Measurements from ENCODE around the gene GDF9. TPM values are rescaled to one million over a fixed set of nuclear protein-coding genes. Genes with fewer than 3 reads are reported as not detected.

The GDF9 gene, protein sequence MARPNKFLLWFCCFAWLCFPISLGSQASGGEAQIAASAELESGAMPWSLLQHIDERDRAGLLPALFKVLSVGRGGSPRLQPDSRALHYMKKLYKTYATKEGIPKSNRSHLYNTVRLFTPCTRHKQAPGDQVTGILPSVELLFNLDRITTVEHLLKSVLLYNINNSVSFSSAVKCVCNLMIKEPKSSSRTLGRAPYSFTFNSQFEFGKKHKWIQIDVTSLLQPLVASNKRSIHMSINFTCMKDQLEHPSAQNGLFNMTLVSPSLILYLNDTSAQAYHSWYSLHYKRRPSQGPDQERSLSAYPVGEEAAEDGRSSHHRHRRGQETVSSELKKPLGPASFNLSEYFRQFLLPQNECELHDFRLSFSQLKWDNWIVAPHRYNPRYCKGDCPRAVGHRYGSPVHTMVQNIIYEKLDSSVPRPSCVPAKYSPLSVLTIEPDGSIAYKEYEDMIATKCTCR
- total RNA-seq (under 1 TPM; 0.69 to 0.83 TPM), polyA plus RNA-seq (ENCODE audit: insufficient read length in 2 of 2) (1 to 10 TPM; 1.2 to 2.0 TPM)
- long read RNA-seq, donor 1 = 0 reads
- long read RNA-seq, donor 2 = 0 reads
- long read RNA-seq, donor 3 = 0 reads
- long read RNA-seq, donor 4 = 0 reads

DNA sequence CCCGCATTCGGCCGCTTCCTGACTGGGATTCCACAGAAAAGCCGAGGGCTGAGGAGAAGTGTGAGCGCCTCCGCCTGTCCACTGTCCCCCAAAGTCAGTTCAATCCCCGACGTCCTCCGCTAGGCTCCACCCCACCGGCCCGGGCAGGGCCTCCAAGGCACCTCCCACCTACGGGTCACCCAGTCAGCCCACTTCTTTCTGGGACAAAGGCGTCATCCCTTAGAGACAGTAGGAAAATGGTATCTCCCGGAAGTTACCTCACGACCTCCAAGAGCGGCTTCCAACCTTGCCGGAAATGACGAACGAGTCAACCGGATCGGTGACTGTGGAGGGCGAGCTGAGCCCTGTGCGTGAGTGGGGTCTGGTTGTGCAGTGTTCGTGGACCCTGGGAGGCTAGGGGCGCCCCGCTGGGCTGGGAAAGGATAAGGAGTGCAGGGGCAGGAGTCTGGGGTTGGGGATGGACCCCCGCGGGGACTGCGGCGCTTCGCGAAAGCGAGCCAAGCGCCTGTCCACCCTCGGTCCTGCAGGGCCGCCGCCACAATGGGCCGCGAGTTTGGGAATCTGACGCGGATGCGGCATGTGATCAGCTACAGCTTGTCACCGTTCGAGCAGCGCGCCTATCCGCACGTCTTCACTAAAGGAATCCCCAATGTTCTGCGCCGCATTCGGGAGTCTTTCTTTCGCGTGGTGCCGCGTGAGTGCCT, at the start of gene GDF9, which contains the start of gene UQCRQ:
Gene GDF9, minus strand, starts transcription at position 128 of the 704 bp plus-strand sequence. CDS start 1,936 bp downstream, outside the sequence.
Gene UQCRQ, plus strand, starts transcription at position 301 of the 704 bp plus-strand sequence. Its CDS starts 240 bp downstream, at position 541.
- peak; percentile 99 to 100 (median 100) for DNase-seq (ENCODE audit: low read depth in 4 of 6, low spot score in 6 of 6)
- Histone ChIP-seq H3K4me3 (ENCODE audit: low read depth, low read length) (peak within 1 kb of the TSS; percentile 97), H3K9me3 (ENCODE audit: control insufficient read depth, insufficient read depth, low read length) (no peaks in the 10 kb centered on the region), H3K4me1 (ENCODE audit: control insufficient read depth, insufficient read depth, low read length) (peaks cover 18% of the 10 kb centered on the region), H3K27ac (ENCODE audit: low read depth, low read length) (peak within 1 kb of the TSS; percentile 98), H3K27me3 (ENCODE audit: control insufficient read depth, insufficient read depth, low read length) (no peaks in the 10 kb centered on the region), H3K36me3 (ENCODE audit: control insufficient read depth, insufficient read depth, low read length) (peaks cover 21% of the 10 kb centered on the region)
- WGBS (ENCODE audit: insufficient coverage) = 0% methylated on average over 55 of the region's 55 CpGs

DNA sequence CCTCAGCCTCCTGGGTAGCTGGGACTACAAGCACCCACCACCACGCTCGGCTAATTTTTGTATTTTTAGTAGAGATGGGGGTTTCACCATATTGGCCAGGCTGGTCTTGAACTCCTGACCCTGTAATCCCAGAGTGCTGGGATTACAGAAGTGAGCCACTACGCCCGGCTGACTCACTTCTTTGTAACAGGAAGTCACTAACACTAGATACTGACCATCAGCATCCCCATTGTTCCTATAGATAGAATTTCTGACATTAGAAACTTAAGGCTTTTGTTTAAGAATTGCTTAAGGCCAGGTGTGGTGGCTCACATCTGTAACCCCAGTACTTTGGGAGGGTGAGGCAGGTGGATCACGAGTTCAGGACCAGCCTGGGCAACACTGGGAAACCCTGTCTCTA, 49.4 kb upstream of the GDF9 start:
- Histone ChIP-seq H3K27ac (ENCODE audit: low read depth, low read length) (no peak overlapping the region), H3K9me3 (ENCODE audit: control insufficient read depth, insufficient read depth, low read length) (no peaks in the 10 kb centered on the region), H3K4me1 (ENCODE audit: control insufficient read depth, insufficient read depth, low read length) (no peaks in the 10 kb centered on the region), H3K4me3 (ENCODE audit: low read depth, low read length) (no peak overlapping the region), H3K27me3 (ENCODE audit: control insufficient read depth, insufficient read depth, low read length) (no peaks in the 10 kb centered on the region), H3K36me3 (ENCODE audit: control insufficient read depth, insufficient read depth, low read length) (peaks cover 30% of the 10 kb centered on the region)
- WGBS (ENCODE audit: insufficient coverage) = no CpG with 5 or more reads among the region's 5 CpGs
- DNase-seq (ENCODE audit: low read depth in 4 of 6, low spot score in 6 of 6) = no peak

DNA sequence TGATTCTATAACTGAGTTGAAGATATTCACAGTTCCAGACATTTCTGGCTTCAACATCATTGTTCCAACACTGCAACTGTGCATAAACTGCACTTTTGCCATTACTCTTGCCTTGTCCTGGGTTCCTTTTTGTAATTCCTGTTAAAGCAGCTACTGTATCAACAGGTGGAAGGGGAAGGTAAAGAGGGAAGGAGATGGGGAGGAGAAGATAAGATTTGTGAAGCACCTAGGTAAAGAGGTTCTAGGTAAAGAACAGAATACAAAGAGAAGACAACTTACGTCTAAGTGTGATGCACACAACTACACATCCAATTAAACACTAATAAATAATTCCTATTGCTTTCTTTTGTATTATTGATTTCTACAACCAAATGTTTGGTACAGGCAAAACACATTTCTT, 43.4 kb upstream of the GDF9 start:
- Histone ChIP-seq H3K27me3 (ENCODE audit: control insufficient read depth, insufficient read depth, low read length) (no peaks in the 10 kb centered on the region), H3K4me1 (ENCODE audit: control insufficient read depth, insufficient read depth, low read length) (no peaks in the 10 kb centered on the region), H3K36me3 (ENCODE audit: control insufficient read depth, insufficient read depth, low read length) (peaks cover 15% of the 10 kb centered on the region), H3K4me3 (ENCODE audit: low read depth, low read length) (no peak overlapping the region), H3K9me3 (ENCODE audit: control insufficient read depth, insufficient read depth, low read length) (no peaks in the 10 kb centered on the region), H3K27ac (ENCODE audit: low read depth, low read length) (no peak overlapping the region)
- WGBS (ENCODE audit: insufficient coverage) = no CpG with 5 or more reads among the region's 1 CpG
- DNase-seq (ENCODE audit: low read depth in 4 of 6, low spot score in 6 of 6) = no peak

DNA sequence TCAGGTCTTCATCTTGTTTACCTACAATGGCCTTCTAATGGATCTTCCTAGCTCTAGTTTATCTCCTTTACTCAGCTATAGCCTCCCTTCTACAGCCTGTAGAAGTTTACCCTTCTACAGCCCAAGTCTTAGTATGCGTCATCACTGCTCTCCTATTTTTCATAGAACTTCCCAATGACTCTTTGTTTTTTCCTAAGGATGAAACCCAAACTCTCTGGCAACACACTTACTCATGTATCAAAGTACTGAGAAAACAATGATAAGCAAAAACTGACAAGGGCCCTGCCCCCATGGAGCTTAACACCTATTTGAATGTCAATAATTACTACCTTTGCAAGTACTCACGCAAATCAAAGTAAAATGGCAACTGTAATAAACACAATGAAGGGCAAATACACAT, 40.9 kb upstream of the GDF9 start:
- no peaks in the 10 kb centered on the region for H3K9me3 ChIP-seq (ENCODE audit: control insufficient read depth, insufficient read depth, low read length)
- WGBS (ENCODE audit: insufficient coverage) = 100% methylated on average over 1 of the region's 2 CpGs
- H3K36me3 ChIP-seq (ENCODE audit: control insufficient read depth, insufficient read depth, low read length) = peaks cover 6% of the 10 kb centered on the region
- no peak overlapping the region for H3K4me3 ChIP-seq (ENCODE audit: low read depth, low read length)
- DNase-seq (ENCODE audit: low read depth in 4 of 6, low spot score in 6 of 6) = no peak
- H3K27ac ChIP-seq (ENCODE audit: low read depth, low read length) = no peak overlapping the region
- H3K27me3 ChIP-seq (ENCODE audit: control insufficient read depth, insufficient read depth, low read length) = no peaks in the 10 kb centered on the region
- H3K4me1 ChIP-seq (ENCODE audit: control insufficient read depth, insufficient read depth, low read length) = no peaks in the 10 kb centered on the region

DNA sequence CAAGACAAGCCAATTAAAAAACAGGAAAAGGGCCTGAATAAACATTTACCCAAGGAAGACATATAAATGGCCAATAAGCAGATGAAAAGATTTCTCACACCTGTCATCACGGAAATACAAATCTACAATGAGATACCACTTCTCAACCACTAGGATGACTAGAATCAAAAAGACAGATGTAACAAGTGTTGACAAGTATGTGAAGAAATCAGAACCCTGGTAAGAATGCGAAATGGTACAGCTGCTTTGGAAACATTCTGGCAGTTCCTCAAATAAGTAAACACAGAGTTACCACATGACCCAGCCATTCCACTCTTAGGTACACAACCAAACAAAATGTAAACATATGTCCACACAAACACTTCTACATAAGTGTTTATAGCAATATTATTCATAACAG, 39.7 kb upstream of the GDF9 start:
- WGBS (ENCODE audit: insufficient coverage) = no CpG with 5 or more reads among the region's 2 CpGs
- H3K27ac ChIP-seq (ENCODE audit: low read depth, low read length) = no peak overlapping the region
- no peak for DNase-seq (ENCODE audit: low read depth in 4 of 6, low spot score in 6 of 6)
- no peaks in the 10 kb centered on the region for H3K27me3 ChIP-seq (ENCODE audit: control insufficient read depth, insufficient read depth, low read length)
- no peaks in the 10 kb centered on the region for H3K4me1 ChIP-seq (ENCODE audit: control insufficient read depth, insufficient read depth, low read length)
- H3K9me3 ChIP-seq (ENCODE audit: control insufficient read depth, insufficient read depth, low read length) = no peaks in the 10 kb centered on the region
- no peak overlapping the region for H3K4me3 ChIP-seq (ENCODE audit: low read depth, low read length)
- H3K36me3 ChIP-seq (ENCODE audit: control insufficient read depth, insufficient read depth, low read length) = peaks cover 3% of the 10 kb centered on the region

DNA sequence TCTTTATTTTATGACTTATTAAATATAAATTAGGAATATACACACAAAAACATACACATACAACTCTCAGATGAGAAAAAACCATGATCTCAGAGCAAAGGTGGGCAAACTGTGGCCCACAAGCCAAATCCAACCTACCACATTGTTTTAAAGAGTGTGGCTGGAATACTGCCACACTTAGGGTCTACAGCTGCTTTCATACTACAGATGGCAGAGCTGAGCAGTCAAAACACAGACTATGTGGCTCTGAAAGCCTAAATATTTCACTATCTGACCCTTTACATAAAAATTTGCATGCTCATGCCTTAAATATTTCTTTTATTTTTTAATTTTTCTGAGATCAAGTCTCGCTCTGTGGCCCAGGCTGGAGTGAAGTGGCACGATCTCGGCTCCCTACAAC, 35.5 kb upstream of the GDF9 start:
- no peak overlapping the region for H3K4me3 ChIP-seq (ENCODE audit: low read depth, low read length)
- DNase-seq (ENCODE audit: low read depth in 4 of 6, low spot score in 6 of 6) = peak in 1 of 6 donors; percentile 11
- H3K27ac ChIP-seq (ENCODE audit: low read depth, low read length) = no peak overlapping the region
- H3K36me3 ChIP-seq (ENCODE audit: control insufficient read depth, insufficient read depth, low read length) = peaks cover 11% of the 10 kb centered on the region
- WGBS (ENCODE audit: insufficient coverage) = 100% methylated on average over 1 of the region's 3 CpGs
- H3K9me3 ChIP-seq (ENCODE audit: control insufficient read depth, insufficient read depth, low read length) = no peaks in the 10 kb centered on the region
- no peaks in the 10 kb centered on the region for H3K4me1 ChIP-seq (ENCODE audit: control insufficient read depth, insufficient read depth, low read length)
- no peaks in the 10 kb centered on the region for H3K27me3 ChIP-seq (ENCODE audit: control insufficient read depth, insufficient read depth, low read length)

DNA sequence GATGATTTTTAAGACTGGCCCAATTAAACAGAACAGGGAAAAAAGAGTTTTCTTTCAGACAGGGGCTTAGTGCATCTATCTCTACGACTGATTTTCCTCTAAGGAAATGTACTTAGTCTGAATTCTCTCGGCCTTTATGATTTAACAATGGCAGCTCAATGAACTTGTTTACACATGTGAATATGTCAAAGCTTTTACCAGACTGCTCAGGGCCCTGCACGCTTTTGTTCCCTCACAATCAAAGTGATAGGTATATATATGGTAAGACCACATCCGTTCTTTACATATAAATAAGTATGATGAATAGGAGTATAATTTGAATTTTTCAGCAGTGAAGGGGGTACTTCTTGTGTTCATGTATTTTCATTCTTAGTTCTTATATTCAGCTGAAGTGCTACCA, 34.8 kb upstream of the GDF9 start:
- Histone ChIP-seq H3K4me1 (ENCODE audit: control insufficient read depth, insufficient read depth, low read length) (no peaks in the 10 kb centered on the region), H3K4me3 (ENCODE audit: low read depth, low read length) (no peak overlapping the region), H3K27me3 (ENCODE audit: control insufficient read depth, insufficient read depth, low read length) (no peaks in the 10 kb centered on the region), H3K9me3 (ENCODE audit: control insufficient read depth, insufficient read depth, low read length) (no peaks in the 10 kb centered on the region), H3K27ac (ENCODE audit: low read depth, low read length) (no peak overlapping the region), H3K36me3 (ENCODE audit: control insufficient read depth, insufficient read depth, low read length) (peaks cover 17% of the 10 kb centered on the region)
- no peak for DNase-seq (ENCODE audit: low read depth in 4 of 6, low spot score in 6 of 6)
- no CpG with 5 or more reads among the region's 4 CpGs for WGBS (ENCODE audit: insufficient coverage)

DNA sequence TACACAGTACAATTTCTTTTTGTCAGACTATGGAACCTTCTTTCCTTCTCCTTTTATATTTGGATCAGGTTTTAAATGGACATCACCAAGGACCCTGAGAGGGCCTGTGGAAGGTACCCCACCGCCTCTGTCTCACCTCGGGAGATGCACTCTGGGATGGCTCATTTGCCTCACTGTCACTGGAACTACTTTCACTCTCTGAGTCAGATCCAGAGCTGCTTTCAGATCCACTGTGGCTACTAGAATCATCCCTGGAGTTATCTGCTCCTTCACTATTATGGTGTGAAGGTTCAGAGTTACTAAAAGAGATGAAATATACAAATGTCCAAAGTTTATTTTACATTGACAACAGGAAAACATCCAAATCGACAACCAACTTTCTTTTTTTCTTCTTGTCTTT, 31.8 kb upstream of the GDF9 start:
- no peak overlapping the region for H3K4me3 ChIP-seq (ENCODE audit: low read depth, low read length)
- H3K36me3 ChIP-seq (ENCODE audit: control insufficient read depth, insufficient read depth, low read length) = peaks cover 21% of the 10 kb centered on the region
- no peak for DNase-seq (ENCODE audit: low read depth in 4 of 6, low spot score in 6 of 6)
- no peaks in the 10 kb centered on the region for H3K9me3 ChIP-seq (ENCODE audit: control insufficient read depth, insufficient read depth, low read length)
- H3K27ac ChIP-seq (ENCODE audit: low read depth, low read length) = no peak overlapping the region
- H3K4me1 ChIP-seq (ENCODE audit: control insufficient read depth, insufficient read depth, low read length) = no peaks in the 10 kb centered on the region
- WGBS (ENCODE audit: insufficient coverage) = 95% methylated on average over 3 of the region's 3 CpGs
- no peaks in the 10 kb centered on the region for H3K27me3 ChIP-seq (ENCODE audit: control insufficient read depth, insufficient read depth, low read length)

DNA sequence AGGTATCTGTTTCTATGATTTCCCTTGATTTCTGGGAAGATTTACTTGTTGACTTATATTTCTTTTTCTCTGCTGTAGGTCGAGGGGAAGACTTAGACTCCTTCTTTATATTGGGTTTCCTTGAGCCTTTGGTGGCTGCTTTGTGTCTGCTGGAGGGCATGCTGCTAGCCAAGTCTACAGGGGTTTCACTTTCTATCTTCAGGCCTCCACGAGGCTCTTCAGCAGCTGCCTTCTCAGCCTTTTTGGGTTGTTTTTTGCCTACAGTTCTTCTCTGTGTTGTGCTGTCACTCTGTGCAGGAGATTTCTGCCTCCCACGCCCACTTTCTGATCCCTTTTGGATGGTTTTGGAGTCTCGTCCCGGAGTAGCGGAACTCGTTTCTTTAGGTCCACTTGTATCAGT, 30.4 kb upstream of the GDF9 start:
- H3K27me3 ChIP-seq (ENCODE audit: control insufficient read depth, insufficient read depth, low read length) = no peaks in the 10 kb centered on the region
- H3K4me1 ChIP-seq (ENCODE audit: control insufficient read depth, insufficient read depth, low read length) = no peaks in the 10 kb centered on the region
- no peaks in the 10 kb centered on the region for H3K9me3 ChIP-seq (ENCODE audit: control insufficient read depth, insufficient read depth, low read length)
- WGBS (ENCODE audit: insufficient coverage) = 96% methylated on average over 6 of the region's 7 CpGs
- H3K4me3 ChIP-seq (ENCODE audit: low read depth, low read length) = no peak overlapping the region
- H3K36me3 ChIP-seq (ENCODE audit: control insufficient read depth, insufficient read depth, low read length) = peaks cover 22% of the 10 kb centered on the region
- DNase-seq (ENCODE audit: low read depth in 4 of 6, low spot score in 6 of 6) = no peak
- H3K27ac ChIP-seq (ENCODE audit: low read depth, low read length) = no peak overlapping the region

Data from spinal cord (tissue), 10 donors.